Measurements from ENCODE around the gene CAMK4. TPM values are rescaled to one million over a fixed set of nuclear protein-coding genes. Genes with fewer than 3 reads are reported as not detected.

CAMK4 gene
- total and polyA plus RNA-seq, 2 experiments from 2014 or later, result 4.2 to 7.3 TPM

DNA sequence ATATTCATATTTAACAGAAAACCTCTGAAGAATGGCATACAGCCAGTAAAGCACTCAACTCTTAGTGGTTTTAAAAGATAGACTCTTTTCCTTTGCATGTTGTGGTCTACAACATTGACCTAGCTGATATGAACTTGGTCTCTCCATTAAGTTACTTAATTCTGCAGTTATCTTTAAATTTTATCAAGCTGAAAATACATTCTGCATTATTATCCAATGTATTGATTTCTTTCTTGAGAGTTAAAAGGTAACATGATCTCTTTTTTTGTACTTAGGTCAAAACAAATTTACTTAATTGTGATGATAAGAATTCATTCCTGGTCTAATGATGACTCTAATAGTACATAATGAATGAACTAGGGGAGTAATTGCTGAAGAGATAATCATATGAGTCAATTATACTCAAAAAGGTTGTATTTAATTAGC, 155.2 kb downstream of the CAMK4 start:
- H3K4me1 Mint-ChIP-seq, result no peaks in the 10 kb centered on the region; the same call in 2 of the 3 replicates
- no peaks in the 10 kb centered on the region for H3K9me3 Mint-ChIP-seq
- no peak overlapping the region for H3K4me2 ChIP-seq
- H3K4me3 Mint-ChIP-seq, result no peak overlapping the region
- H3K4me3 ChIP-seq, result no peak overlapping the region
- no peak for DNase-seq (ENCODE audit: low spot score)
- no peaks in the 10 kb centered on the region for H3K9me2 ChIP-seq (ENCODE audit: insufficient read depth)
- H3K36me3 ChIP-seq (ENCODE audit: insufficient read depth), result no peaks in the 10 kb centered on the region
- H3K27ac ChIP-seq (ENCODE audit: low read depth), result no peak overlapping the region
- ATAC-seq, result no peak
- no peaks in the 10 kb centered on the region for H3F3A ChIP-seq (replicated peaks; ENCODE audit: low read depth)
- no peak overlapping the region for H3K27ac Mint-ChIP-seq
- H3K79me2 ChIP-seq (replicated peaks; ENCODE audit: insufficient read depth), result no peaks in the 10 kb centered on the region
- no peak for TF ChIP-seq EZH2 (IDR thresholded peaks at IDR 0.05; ENCODE audit: low read depth, unreplicated experiment)
- TF ChIP-seq, protein P1, sequence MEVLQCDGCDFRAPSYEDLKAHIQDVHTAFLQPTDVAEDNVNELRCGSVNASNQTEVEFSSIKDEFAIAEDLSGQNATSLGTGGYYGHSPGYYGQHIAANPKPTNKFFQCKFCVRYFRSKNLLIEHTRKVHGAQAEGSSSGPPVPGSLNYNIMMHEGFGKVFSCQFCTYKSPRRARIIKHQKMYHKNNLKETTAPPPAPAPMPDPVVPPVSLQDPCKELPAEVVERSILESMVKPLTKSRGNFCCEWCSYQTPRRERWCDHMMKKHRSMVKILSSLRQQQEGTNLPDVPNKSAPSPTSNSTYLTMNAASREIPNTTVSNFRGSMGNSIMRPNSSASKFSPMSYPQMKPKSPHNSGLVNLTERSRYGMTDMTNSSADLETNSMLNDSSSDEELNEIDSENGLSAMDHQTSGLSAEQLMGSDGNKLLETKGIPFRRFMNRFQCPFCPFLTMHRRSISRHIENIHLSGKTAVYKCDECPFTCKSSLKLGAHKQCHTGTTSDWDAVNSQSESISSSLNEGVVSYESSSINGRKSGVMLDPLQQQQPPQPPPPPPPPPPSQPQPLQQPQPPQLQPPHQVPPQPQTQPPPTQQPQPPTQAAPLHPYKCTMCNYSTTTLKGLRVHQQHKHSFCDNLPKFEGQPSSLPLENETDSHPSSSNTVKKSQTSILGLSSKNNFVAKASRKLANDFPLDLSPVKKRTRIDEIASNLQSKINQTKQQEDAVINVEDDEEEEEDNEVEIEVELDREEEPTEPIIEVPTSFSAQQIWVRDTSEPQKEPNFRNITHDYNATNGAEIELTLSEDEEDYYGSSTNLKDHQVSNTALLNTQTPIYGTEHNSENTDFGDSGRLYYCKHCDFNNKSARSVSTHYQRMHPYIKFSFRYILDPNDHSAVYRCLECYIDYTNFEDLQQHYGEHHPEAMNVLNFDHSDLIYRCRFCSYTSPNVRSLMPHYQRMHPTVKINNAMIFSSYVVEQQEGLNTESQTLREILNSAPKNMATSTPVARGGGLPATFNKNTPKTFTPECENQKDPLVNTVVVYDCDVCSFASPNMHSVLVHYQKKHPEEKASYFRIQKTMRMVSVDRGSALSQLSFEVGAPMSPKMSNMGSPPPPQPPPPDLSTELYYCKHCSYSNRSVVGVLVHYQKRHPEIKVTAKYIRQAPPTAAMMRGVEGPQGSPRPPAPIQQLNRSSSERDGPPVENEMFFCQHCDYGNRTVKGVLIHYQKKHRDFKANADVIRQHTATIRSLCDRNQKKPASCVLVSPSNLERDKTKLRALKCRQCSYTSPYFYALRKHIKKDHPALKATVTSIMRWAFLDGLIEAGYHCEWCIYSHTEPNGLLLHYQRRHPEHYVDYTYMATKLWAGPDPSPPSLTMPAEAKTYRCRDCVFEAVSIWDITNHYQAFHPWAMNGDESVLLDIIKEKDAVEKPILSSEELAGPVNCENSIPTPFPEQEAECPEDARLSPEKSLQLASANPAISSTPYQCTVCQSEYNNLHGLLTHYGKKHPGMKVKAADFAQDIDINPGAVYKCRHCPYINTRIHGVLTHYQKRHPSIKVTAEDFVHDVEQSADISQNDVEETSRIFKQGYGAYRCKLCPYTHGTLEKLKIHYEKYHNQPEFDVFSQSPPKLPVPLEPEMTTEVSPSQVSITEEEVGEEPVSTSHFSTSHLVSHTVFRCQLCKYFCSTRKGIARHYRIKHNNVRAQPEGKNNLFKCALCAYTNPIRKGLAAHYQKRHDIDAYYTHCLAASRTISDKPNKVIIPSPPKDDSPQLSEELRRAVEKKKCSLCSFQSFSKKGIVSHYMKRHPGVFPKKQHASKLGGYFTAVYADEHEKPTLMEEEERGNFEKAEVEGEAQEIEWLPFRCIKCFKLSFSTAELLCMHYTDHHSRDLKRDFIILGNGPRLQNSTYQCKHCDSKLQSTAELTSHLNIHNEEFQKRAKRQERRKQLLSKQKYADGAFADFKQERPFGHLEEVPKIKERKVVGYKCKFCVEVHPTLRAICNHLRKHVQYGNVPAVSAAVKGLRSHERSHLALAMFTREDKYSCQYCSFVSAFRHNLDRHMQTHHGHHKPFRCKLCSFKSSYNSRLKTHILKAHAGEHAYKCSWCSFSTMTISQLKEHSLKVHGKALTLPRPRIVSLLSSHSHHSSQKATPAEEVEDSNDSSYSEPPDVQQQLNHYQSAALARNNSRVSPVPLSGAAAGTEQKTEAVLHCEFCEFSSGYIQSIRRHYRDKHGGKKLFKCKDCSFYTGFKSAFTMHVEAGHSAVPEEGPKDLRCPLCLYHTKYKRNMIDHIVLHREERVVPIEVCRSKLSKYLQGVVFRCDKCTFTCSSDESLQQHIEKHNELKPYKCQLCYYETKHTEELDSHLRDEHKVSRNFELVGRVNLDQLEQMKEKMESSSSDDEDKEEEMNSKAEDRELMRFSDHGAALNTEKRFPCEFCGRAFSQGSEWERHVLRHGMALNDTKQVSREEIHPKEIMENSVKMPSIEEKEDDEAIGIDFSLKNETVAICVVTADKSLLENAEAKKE (CRISPR knock-in tag; IDR thresholded peaks at IDR 0.05), result no peak
- TF ChIP-seq ZNF331 (CRISPR knock-in tag; IDR thresholded peaks at IDR 0.05; ENCODE audit: low read depth), result no peak
- TF ChIP-seq EZH2phosphoT487 (IDR thresholded peaks at IDR 0.05; ENCODE audit: unreplicated experiment), result no peak
- TF ChIP-seq POLR2AphosphoS5 (IDR thresholded peaks at IDR 0.05; ENCODE audit: low read depth), result no peak
- TF ChIP-seq, protein P2, sequence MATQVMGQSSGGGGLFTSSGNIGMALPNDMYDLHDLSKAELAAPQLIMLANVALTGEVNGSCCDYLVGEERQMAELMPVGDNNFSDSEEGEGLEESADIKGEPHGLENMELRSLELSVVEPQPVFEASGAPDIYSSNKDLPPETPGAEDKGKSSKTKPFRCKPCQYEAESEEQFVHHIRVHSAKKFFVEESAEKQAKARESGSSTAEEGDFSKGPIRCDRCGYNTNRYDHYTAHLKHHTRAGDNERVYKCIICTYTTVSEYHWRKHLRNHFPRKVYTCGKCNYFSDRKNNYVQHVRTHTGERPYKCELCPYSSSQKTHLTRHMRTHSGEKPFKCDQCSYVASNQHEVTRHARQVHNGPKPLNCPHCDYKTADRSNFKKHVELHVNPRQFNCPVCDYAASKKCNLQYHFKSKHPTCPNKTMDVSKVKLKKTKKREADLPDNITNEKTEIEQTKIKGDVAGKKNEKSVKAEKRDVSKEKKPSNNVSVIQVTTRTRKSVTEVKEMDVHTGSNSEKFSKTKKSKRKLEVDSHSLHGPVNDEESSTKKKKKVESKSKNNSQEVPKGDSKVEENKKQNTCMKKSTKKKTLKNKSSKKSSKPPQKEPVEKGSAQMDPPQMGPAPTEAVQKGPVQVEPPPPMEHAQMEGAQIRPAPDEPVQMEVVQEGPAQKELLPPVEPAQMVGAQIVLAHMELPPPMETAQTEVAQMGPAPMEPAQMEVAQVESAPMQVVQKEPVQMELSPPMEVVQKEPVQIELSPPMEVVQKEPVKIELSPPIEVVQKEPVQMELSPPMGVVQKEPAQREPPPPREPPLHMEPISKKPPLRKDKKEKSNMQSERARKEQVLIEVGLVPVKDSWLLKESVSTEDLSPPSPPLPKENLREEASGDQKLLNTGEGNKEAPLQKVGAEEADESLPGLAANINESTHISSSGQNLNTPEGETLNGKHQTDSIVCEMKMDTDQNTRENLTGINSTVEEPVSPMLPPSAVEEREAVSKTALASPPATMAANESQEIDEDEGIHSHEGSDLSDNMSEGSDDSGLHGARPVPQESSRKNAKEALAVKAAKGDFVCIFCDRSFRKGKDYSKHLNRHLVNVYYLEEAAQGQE (IDR thresholded peaks at IDR 0.05; ENCODE audit: unreplicated experiment), result no peak
- TF ChIP-seq, protein P3, sequence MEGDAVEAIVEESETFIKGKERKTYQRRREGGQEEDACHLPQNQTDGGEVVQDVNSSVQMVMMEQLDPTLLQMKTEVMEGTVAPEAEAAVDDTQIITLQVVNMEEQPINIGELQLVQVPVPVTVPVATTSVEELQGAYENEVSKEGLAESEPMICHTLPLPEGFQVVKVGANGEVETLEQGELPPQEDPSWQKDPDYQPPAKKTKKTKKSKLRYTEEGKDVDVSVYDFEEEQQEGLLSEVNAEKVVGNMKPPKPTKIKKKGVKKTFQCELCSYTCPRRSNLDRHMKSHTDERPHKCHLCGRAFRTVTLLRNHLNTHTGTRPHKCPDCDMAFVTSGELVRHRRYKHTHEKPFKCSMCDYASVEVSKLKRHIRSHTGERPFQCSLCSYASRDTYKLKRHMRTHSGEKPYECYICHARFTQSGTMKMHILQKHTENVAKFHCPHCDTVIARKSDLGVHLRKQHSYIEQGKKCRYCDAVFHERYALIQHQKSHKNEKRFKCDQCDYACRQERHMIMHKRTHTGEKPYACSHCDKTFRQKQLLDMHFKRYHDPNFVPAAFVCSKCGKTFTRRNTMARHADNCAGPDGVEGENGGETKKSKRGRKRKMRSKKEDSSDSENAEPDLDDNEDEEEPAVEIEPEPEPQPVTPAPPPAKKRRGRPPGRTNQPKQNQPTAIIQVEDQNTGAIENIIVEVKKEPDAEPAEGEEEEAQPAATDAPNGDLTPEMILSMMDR (conservative IDR thresholded peaks at IDR 0.05; ENCODE audit: low read depth in 2 of 2), result no peak
- no peak for TF ChIP-seq ZNF114 (CRISPR knock-in tag; IDR thresholded peaks at IDR 0.05)
- TF ChIP-seq CREB1 (CRISPR knock-in tag; IDR thresholded peaks at IDR 0.05; ENCODE audit: low read depth), result no peak
- TF ChIP-seq NANOG (IDR thresholded peaks at IDR 0.05; ENCODE audit: borderline replicate concordance), result no peak
- TF ChIP-seq, protein P4, sequence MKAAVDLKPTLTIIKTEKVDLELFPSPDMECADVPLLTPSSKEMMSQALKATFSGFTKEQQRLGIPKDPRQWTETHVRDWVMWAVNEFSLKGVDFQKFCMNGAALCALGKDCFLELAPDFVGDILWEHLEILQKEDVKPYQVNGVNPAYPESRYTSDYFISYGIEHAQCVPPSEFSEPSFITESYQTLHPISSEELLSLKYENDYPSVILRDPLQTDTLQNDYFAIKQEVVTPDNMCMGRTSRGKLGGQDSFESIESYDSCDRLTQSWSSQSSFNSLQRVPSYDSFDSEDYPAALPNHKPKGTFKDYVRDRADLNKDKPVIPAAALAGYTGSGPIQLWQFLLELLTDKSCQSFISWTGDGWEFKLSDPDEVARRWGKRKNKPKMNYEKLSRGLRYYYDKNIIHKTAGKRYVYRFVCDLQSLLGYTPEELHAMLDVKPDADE (IDR thresholded peaks at IDR 0.05), result no peak
- no peaks in the 10 kb centered on the region for H3K27me3 ChIP-seq (ENCODE audit: insufficient read depth)
- no peaks in the 10 kb centered on the region for H3K4me1 ChIP-seq (ENCODE audit: insufficient read depth)
- H3K27me3 Mint-ChIP-seq (ENCODE audit: insufficient read depth, low read depth, poor library complexity), result no peaks in the 10 kb centered on the region
- no peaks in the 10 kb centered on the region for H3K36me3 Mint-ChIP-seq (ENCODE audit: low read depth)
- H2AFZ ChIP-seq, result no peak overlapping the region
- H4K20me1 ChIP-seq (replicated peaks; ENCODE audit: insufficient read depth), result no peaks in the 10 kb centered on the region
